Activated CD4-positive, alpha-beta memory T cell treated with anti-CD3 and anti-CD28 coated beads, Interleukin-2, amount 10 ng/mL, durations not matched to agents 7 days and 5 days (primary cell): ENCODE results near the gene SHB. TPM values are rescaled to one million over a fixed set of nuclear protein-coding genes. Genes with fewer than 3 reads are reported as not detected.

Source experiments
- CTCF ChIA-PET: fragments of 350-600 bp; sonication (Branson Sonifier 250); formaldehyde crosslinking; loops from one replicate; lab custom pipeline; 2021; ENCODE audit warnings: antibody characterized with exemption, inconsistent platforms; lab: Charles Lee
- POLR2A ChIA-PET: fragments of 350-600 bp; sonication (Branson Sonifier 250); formaldehyde crosslinking; loops from one replicate; lab custom pipeline; 2021; ENCODE audit warnings: antibody characterized with exemption; lab: Charles Lee
- DNase-seq: peaks from one replicate; pipeline ENCODE4 v3.0.0-alpha.2; 2020
- H3K27ac Mint-ChIP-seq: one replicate; pipeline ENCODE4 v1.8.0; 2021; ENCODE audit warnings: mild to moderate bottlenecking, mixed read lengths
- H3K27me3 Mint-ChIP-seq: one replicate; pipeline ENCODE4 v1.8.0; 2021; ENCODE audit warnings: mixed read lengths
- H3K36me3 Mint-ChIP-seq: one replicate; pipeline ENCODE4 v1.8.0; 2021; ENCODE audit warnings: low read depth, mixed read lengths
- H3K4me1 Mint-ChIP-seq: one replicate; pipeline ENCODE4 v1.8.0; 2021; ENCODE audit warnings: mixed read lengths
- H3K4me3 Mint-ChIP-seq: one replicate; pipeline ENCODE4 v1.8.0; 2021; ENCODE audit warnings: mild to moderate bottlenecking, mixed read lengths
- H3K9me3 Mint-ChIP-seq: one replicate; pipeline ENCODE4 v1.8.0; 2021; ENCODE audit warnings: mixed read lengths
- total RNA-seq, 2 experiments: library from RNA; stranded (reverse); gene quantifications; one replicate each; pipeline ENCODE4 v1.2.3, GENCODE V29; 2021

Gene SHB
- total RNA-seq, 2 experiments from 2014 or later: 0.93 to 1.0 TPM

DNA sequence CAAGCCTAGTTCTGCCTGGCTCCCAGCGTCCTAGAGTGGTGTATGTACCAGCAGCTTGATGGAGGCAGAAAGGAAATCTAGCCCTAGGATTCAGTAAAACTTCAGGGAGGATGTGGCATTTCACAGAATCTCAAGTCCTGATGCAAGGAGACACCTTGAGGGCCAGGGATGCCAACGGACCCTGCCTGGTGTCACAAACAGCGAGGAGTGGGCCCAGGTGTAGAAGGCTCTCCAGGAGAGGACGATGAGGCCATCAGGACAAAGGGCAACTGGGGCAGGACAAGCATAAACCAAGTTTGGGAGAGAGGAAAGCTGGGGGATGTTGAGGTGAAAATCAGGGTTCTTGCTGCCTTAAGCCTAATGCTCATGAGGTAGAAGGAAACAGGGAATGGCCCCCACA, 83.0 kb downstream of the SHB start:
- Mint-ChIP-seq H3K27me3 (peaks cover 1% of the 10 kb centered on the region), H3K9me3 (no peaks in the 10 kb centered on the region), H3K4me1 (no peaks in the 10 kb centered on the region), H3K36me3 (no peaks in the 10 kb centered on the region), H3K4me3 (no peak overlapping the region), H3K27ac (no peak overlapping the region)
- ChIA-PET POLR2A (no interaction called here), CTCF (no interaction called here)
- DNase-seq: no peak

DNA sequence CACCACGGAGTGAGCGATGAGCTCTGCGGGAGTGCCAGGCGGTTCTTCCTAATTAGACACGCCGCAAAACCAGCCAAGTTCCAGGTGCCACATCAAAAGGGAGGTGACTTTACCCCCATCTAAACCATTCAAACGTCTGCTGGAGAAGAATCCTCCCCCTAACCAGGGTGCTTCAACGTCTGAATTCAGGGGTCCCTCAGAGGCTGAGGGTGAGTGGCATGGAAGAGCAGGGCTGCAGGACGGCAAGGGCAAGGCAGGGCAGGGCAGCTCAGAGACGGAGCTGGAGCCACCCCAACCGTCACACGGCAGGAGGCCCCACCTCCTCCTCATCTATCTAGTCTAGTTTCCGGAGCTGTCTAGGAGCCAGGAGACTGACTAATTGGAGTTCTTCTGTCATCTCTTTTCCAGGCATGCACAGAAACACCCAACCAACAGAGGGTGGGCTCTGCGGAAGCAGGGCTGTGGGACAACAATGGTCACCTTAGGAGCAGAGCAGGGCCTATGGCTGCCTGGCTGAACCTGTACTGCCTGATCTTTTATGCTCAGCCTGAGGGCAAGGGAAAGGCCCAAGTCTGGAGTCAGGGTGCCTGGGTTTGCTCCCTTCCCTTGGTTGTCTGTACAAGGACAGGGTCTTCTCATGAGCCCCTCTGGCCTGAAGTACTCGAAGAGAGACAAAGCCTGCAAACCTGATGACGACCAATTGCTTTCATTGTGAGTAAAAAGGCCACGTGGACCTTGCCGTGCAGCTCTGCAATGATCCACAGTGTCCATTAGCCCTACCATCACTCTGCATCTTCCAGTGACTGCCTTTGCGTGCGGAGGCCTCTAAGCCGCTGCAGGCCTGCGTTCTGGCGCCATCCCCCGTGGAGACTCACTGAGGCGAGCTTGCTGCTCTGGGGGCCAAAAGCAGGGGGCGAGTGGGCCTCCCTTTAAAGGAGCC, 84.1 kb downstream of the SHB start:
- Mint-ChIP-seq H3K4me3 (no peak overlapping the region), H3K27ac (no peak overlapping the region)

DNA sequence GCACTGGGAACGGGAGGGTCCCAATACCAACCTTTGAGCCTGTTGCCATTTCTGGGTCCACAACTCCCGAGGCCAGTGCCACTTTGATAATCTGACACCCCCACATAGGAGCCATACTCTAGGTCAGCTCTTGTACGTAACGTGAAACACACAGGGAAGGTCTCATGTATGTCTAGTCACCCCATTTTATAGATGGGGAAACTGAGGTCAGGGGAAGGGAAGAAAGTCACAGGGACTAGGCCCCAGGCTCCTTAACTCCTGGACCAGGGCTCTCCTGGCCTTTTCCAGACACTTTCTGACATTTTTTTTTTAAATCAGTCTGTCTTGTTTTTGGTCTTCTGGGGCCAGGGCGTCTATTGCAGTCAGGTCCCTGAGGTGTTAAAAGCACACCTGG, 84.8 kb downstream of the SHB start:
- H3K27me3 Mint-ChIP-seq: peaks cover 6% of the 10 kb centered on the region
- POLR2A ChIA-PET: no interaction called here
- H3K27ac Mint-ChIP-seq: no peak overlapping the region
- DNase-seq: no peak
- no peaks in the 10 kb centered on the region for H3K9me3 Mint-ChIP-seq
- H3K4me1 Mint-ChIP-seq: no peaks in the 10 kb centered on the region
- CTCF ChIA-PET: interaction anchor here (1.5 kb wide), 1 partner anchor 71 kb away, joined by 3 read pairs; no protein-coding TSS in a partner anchor
- H3K4me3 Mint-ChIP-seq: no peak overlapping the region
- H3K36me3 Mint-ChIP-seq: no peaks in the 10 kb centered on the region

More for the DNA sequence above, 84.1 kb downstream of the SHB start:
- Mint-ChIP-seq H3K27me3 (peaks cover 5% of the 10 kb centered on the region), H3K36me3 (no peaks in the 10 kb centered on the region), H3K4me1 (no peaks in the 10 kb centered on the region), H3K9me3 (no peaks in the 10 kb centered on the region)
- DNase-seq: no peak
- CTCF ChIA-PET: interaction anchor here (1.5 kb wide), 1 partner anchor 71 kb away, joined by 3 read pairs; no protein-coding TSS in a partner anchor
- POLR2A ChIA-PET: no interaction called here

DNA sequence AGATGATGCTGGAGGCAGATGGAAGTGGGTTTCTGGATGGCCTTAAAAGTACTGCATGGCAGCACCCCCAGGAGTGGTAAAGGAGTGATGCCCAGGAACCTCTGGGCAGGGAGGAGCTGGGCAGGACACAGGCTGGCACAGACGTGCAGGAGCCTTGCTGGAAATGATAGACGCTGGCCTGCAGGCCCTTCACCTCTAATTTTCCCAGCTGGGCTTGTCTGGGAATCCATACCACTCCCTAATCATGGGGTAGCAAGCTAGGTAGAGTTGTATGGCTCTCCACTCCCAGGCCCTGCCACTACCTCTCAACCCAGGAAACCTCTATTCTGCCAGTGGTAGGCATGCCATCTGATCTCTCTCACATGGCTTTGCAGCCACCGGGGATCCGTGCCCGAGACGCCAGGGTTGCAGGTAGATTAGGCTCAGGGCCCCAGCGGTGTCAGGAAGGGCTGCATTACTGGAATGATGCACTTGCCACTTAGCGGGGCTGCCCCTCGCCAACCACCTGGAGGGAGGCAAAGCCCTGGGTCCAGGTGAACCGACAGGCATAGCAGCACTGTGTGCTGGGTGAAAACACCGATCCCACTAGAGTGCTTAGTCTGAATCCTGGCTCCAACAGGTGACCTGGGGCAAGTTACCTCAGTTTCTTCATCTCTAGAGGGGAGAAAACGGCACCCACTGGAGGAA, 85.5 kb downstream of the SHB start:
- Mint-ChIP-seq H3K27ac (no peak overlapping the region), H3K36me3 (no peaks in the 10 kb centered on the region), H3K4me1 (no peaks in the 10 kb centered on the region), H3K27me3 (peaks cover 8% of the 10 kb centered on the region), H3K9me3 (no peaks in the 10 kb centered on the region), H3K4me3 (no peak overlapping the region)
- ChIA-PET CTCF (interaction anchor here (1.5 kb wide), 1 partner anchor 70 kb away, joined by 3 read pairs; no protein-coding TSS in a partner anchor), POLR2A (no interaction called here)
- DNase-seq: no peak

DNA sequence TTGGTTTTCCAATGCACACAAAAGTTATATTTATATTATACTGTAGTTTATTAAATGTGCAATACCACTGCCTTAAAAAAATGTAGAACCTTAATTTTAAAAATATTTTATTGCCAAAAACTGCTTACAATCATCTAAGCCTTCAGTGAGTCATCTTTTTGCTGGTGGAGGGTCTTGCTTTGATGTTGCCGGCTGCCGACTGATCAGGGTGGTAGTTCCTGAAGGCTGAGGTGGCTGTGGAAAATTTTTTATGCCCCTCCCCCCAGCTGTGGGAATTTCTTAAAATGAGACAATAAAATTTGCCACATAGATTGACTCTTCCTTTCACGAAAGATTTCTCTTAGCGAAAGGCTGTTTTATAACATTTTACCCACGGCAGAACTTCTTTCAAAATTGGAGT, 89.2 kb downstream of the SHB start:
- Mint-ChIP-seq H3K9me3 (no peaks in the 10 kb centered on the region), H3K4me1 (no peaks in the 10 kb centered on the region), H3K36me3 (no peaks in the 10 kb centered on the region), H3K27me3 (peaks cover 11% of the 10 kb centered on the region), H3K4me3 (no peak overlapping the region), H3K27ac (no peak overlapping the region)
- ChIA-PET POLR2A (no interaction called here), CTCF (no interaction called here)
- DNase-seq: no peak

DNA sequence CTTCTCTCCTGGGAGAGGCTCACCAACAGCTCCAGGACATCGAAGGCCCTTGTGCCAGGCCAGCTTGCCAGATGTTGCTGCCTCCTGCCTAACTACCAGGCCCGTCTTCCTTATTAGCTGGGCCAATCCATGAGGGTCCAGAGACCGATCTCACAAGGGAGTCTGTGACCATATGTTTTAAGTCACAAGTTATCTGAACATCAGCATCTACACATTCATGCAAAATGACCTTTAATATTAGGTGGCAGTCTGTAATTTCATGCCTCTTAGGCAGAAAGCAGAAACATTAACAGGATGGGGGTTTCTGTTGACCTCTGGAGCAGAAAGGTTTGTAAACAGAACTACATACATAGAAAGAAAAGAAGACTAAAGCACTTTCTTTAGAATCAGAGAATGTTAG, 90.0 kb downstream of the SHB start:
- no peaks in the 10 kb centered on the region for H3K9me3 Mint-ChIP-seq
- POLR2A ChIA-PET: no interaction called here
- no peak for DNase-seq
- no peak overlapping the region for H3K27ac Mint-ChIP-seq
- H3K4me1 Mint-ChIP-seq: no peaks in the 10 kb centered on the region
- H3K27me3 Mint-ChIP-seq: peaks cover 11% of the 10 kb centered on the region
- no peaks in the 10 kb centered on the region for H3K36me3 Mint-ChIP-seq
- no peak overlapping the region for H3K4me3 Mint-ChIP-seq
- CTCF ChIA-PET: interaction anchor here (0.6 kb wide), 1 partner anchor 7 kb away, joined by 3 read pairs; no protein-coding TSS in a partner anchor

DNA sequence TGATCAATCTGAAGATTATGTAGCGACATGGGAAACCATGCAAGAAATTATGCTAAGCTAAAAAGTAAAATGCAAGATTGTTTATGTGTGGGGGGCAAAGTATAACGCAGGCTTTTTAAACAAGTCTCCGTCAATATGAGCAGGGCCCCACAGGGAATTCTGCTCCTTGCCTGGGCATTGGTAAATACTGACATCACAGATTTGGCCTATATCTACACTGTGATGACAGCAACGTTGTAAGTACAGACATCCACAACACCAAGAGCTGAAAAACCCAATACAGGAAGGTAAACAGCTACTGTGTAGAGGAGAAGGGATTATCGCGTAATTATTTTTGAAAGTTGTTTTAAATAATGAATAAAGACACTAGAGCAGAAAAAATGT, 90.6 kb downstream of the SHB start:
- Mint-ChIP-seq H3K9me3 (no peaks in the 10 kb centered on the region), H3K36me3 (no peaks in the 10 kb centered on the region), H3K27me3 (peaks cover 11% of the 10 kb centered on the region), H3K4me1 (no peaks in the 10 kb centered on the region), H3K4me3 (no peak overlapping the region), H3K27ac (no peak overlapping the region)
- ChIA-PET POLR2A (no interaction called here), CTCF (no interaction called here)
- no peak for DNase-seq

DNA sequence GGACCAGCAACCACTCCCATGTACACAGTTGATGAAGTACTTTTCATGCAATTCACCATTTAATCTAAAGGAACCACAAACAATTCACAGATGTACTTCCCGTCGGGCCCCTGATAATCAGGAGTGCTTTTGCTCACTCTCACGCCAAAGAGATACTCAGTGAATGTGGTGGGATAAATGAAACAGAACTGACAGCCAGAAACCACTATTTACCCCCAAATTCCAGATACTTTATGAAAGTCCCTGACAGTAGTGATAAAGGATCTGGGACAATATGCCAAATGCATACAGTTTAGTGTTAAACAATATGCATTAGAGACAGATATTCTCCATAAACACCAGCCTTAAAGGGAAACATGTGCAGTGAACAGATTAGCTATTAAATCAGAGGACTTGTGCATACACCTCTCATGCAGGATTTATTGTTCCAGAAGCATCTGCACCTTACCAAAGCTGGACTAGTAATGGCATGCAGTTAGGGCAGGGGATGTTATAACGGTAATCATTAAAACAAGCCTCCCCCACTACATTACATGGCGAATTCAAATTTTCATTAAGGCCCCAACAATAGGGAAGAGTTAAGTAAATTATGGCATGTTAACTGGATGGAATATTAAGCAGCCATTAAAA, 91.1 kb downstream of the SHB start:
- Mint-ChIP-seq H3K4me3 (no peak overlapping the region), H3K36me3 (no peaks in the 10 kb centered on the region), H3K9me3 (no peaks in the 10 kb centered on the region), H3K27ac (no peak overlapping the region), H3K27me3 (peaks cover 11% of the 10 kb centered on the region), H3K4me1 (no peaks in the 10 kb centered on the region)
- no peak for DNase-seq
- ChIA-PET POLR2A (no interaction called here), CTCF (no interaction called here)

DNA sequence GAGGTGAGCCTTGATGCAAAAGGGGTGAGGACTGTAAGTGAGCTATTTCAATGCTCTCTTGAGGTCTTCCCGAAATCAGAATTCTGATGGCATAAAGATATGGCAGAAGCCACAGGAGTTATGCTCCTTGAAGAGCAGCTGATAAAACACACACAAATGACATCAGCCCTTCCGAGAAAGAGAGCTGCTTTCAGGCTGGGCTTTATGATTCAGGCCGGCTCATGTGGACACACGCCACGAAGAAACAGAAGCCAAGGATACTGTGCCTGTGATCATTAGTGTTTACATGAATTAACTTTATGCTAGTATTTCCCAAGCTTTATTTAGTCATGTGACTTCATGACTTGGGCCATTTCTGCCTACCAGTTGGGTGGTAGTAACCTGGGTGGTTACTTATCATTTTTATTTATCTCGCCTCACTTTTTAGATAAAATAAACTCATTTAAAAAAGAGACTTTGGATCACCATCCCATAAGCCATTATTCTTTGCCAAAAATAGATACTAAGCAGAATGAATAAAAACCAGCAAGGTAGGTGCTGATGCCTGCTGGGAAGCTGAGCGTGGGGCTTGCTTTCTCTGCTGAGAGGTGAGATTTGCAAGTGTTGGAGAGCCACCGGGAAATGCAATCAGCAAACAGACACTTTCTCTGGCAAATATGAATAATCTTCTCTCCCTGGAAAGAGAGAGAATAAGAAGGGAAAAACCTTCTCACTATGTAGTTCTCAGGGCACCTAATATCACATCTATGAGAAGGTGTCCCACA, 92.1 kb downstream of the SHB start:
- no peaks in the 10 kb centered on the region for H3K36me3 Mint-ChIP-seq
- no peaks in the 10 kb centered on the region for H3K9me3 Mint-ChIP-seq
- no peak overlapping the region for H3K27ac Mint-ChIP-seq
- ChIA-PET CTCF (no interaction called here), POLR2A (no interaction called here)
- no peak overlapping the region for H3K4me3 Mint-ChIP-seq
- H3K27me3 Mint-ChIP-seq: peaks cover 11% of the 10 kb centered on the region
- H3K4me1 Mint-ChIP-seq: no peaks in the 10 kb centered on the region
- DNase-seq: no peak

DNA sequence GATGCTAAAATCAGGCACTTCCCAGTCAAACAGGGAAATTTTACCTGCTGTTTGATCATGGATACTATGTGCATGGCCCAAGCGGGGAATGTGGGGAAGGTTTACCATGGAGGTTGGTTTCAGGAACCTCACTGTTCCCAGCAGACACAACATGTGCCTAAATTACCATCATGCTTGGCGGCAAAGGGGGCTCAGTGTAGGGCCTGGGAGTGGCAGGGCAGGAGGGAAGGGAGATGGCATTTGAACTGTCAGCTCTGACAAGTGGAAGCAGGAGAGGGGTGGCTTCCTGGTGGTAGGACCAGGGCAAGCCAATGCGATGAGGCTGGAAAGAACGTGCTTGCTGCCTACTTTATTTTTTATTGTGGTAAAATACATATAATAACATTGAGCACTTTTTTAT, 93.4 kb downstream of the SHB start:
- H3K4me3 Mint-ChIP-seq: no peak overlapping the region
- no peak overlapping the region for H3K27ac Mint-ChIP-seq
- DNase-seq: no peak
- POLR2A ChIA-PET: no interaction called here
- H3K9me3 Mint-ChIP-seq: no peaks in the 10 kb centered on the region
- no peaks in the 10 kb centered on the region for H3K36me3 Mint-ChIP-seq
- CTCF ChIA-PET: no interaction called here
- H3K27me3 Mint-ChIP-seq: peaks cover 11% of the 10 kb centered on the region
- no peaks in the 10 kb centered on the region for H3K4me1 Mint-ChIP-seq

DNA sequence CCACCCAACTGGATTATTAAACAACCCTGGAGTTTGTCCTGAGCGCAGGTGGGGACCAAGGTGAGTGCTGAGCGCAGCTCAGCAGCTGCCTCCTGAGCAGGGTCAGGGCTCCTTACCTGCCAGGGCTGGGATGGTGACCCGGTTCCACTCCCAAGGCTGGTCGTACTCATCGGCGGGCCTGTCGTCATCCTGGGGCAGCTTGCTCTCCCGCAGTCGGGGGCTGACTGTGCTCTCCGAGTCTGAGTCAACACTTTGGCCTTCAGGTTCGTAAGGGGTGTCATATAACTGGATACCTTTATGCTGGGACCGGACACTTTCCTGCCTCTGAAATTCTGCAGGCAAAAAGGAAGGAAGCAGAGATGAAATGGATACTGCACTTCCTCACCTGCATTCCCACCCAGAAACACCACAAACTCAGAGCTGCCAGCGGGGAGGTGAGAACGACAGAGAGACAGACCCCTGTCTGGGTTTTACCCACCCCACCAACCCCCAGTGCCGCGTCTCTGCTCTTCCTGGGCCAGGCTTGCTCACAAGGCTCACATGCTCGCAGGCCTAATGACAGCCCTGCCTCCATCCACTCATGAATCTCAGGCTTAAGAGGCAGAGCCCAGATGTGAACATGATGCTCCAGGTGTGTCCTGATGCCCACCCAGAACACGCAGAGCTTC, 94.4 kb downstream of the SHB start:
- Mint-ChIP-seq H3K36me3 (no peaks in the 10 kb centered on the region), H3K4me3 (no peak overlapping the region), H3K27ac (no peak overlapping the region), H3K9me3 (no peaks in the 10 kb centered on the region), H3K4me1 (no peaks in the 10 kb centered on the region), H3K27me3 (peaks cover 6% of the 10 kb centered on the region)
- POLR2A ChIA-PET: no interaction called here
- DNase-seq: no peak
- CTCF ChIA-PET: no interaction called here

DNA sequence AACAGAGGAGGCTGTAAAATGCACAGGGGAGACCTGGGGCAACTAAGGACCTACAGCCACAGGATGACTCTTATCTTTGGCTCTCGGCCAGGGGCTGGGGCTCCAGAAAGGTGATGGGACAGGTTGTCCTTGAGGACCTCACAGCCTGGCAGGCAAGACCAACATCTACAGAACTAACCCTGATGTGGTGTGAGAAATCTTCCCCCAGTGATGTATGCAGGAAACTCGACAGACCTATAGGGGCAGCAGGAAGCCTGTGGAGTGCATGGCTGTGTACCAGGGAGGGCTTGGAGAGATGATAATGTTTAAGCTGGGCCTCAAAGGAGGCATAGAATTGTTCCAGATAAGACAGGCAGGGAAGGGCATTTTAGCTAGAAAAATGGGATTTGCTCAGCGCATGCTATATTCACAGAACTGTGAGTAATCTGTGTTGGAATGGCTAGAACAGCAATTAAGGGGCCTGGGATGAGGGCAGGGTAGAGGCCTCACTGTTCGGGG, 96.6 kb downstream of the SHB start:
- no peaks in the 10 kb centered on the region for H3K36me3 Mint-ChIP-seq
- DNase-seq: no peak
- no peak overlapping the region for H3K4me3 Mint-ChIP-seq
- CTCF ChIA-PET: no interaction called here
- H3K9me3 Mint-ChIP-seq: no peaks in the 10 kb centered on the region
- H3K27me3 Mint-ChIP-seq: peaks cover 2% of the 10 kb centered on the region
- H3K4me1 Mint-ChIP-seq: no peaks in the 10 kb centered on the region
- POLR2A ChIA-PET: no interaction called here
- H3K27ac Mint-ChIP-seq: no peak overlapping the region
